GM13976 (cell line): ENCODE data around the gene CNTNAP5.

Experiments
- DNase-seq: peaks from one replicate; pipeline ENCODE4 v3.0.0; 2012; ENCODE audit warnings: low spot score
- in situ Hi-C: fragments of 300-500 bp; cut with MboI; formaldehyde crosslinking; loops from one replicate; pipeline ENCODE4 v1.12.0; 2022; ENCODE audit warnings: low sequenced_read_pairs, mixed read lengths, inconsistent platforms; ENCODE audit not compliant: unreplicated experiment
- TF ChIP-seq, protein P1 (sequence below): IDR thresholded peaks from 2 replicates; pipeline ENCODE4 v1.5.1; 2012; ENCODE audit warnings: borderline replicate concordance, mild to moderate bottlenecking; ENCODE audit not compliant: insufficient read depth; ENCODE audit errors: extremely low read depth, missing control alignments, control extremely low read depth

CNTNAP5 gene

DNA sequence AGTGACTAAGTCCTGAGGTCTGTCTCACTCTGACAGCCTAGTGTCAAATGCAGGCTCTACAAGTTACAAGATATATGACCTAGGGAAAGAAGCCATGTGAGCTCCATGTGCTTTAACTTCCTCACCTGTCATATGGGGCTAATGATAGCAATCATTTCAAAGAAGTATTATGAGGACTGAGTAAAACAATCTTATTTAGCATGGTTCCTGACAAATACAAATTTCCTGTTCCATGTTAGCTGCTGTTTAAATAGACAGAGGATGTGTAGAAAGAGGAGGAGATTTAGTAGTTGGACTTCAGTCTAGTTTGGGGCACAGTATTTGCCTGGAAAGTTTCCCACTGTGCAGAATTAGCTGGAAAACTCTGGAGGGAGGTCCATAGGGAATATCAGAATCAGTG is 545.8 kb downstream of the CNTNAP5 start:
- TF ChIP-seq, protein P1, sequence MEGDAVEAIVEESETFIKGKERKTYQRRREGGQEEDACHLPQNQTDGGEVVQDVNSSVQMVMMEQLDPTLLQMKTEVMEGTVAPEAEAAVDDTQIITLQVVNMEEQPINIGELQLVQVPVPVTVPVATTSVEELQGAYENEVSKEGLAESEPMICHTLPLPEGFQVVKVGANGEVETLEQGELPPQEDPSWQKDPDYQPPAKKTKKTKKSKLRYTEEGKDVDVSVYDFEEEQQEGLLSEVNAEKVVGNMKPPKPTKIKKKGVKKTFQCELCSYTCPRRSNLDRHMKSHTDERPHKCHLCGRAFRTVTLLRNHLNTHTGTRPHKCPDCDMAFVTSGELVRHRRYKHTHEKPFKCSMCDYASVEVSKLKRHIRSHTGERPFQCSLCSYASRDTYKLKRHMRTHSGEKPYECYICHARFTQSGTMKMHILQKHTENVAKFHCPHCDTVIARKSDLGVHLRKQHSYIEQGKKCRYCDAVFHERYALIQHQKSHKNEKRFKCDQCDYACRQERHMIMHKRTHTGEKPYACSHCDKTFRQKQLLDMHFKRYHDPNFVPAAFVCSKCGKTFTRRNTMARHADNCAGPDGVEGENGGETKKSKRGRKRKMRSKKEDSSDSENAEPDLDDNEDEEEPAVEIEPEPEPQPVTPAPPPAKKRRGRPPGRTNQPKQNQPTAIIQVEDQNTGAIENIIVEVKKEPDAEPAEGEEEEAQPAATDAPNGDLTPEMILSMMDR, result no peak
- DNase-seq, result no peak
- in situ Hi-C loops, result no loop called here

DNA sequence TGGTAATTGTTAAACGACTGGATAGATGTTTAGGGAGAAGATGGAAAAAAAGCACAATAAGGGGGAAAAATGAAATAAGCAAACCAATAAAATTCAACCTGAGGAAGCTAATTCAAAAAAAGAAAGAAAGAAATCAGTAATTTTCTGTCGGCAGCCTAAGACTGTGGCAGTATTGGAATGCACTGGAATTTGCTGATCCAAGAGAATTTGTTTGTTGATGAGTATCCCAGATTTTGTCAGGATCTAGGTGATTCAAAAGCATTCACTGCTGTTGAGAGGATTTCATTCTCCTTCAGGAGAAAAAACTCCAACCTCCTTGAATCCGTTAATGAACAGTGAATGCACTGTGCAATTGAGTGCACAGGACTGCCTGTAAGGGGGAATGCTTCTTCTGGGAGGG is 546.7 kb downstream of the CNTNAP5 start:
- DNase-seq, result no peak
- TF ChIP-seq, protein P1, result no peak
- in situ Hi-C loops, result no loop called here

DNA sequence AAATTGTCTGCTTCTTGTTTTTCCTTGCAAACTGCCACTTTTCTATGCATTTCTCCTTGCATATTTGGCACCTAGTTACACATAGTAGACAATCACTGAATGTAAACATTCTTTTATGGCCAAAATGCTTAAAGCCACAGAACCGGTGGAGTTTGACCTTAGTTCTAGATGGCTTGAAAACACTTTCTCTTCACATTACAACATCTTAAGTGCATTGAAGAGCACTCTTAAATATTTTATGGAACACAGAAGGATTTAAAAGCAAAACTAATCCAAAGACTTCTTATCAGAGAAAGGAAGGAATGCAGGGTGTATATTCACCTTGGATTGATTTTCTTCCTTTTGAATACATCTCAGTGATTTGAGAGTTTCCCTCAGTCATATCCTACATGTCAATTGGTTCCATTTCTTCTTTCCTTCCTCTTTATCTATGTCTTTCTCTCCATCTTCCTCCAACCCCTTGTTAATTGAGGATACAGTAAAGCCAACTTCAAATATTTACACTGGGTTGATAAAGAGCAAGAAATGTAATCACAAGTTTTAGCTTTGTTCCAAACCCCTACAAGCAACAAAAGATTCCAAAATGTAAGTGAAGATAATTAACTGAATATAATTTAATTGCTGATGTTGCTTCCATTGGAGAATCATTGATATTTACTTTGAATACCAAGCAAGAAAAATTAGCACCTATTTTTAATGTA is 548.0 kb downstream of the CNTNAP5 start:
- in situ Hi-C loops, result no loop called here
- TF ChIP-seq, protein P1, result no peak
- DNase-seq, result no peak

DNA sequence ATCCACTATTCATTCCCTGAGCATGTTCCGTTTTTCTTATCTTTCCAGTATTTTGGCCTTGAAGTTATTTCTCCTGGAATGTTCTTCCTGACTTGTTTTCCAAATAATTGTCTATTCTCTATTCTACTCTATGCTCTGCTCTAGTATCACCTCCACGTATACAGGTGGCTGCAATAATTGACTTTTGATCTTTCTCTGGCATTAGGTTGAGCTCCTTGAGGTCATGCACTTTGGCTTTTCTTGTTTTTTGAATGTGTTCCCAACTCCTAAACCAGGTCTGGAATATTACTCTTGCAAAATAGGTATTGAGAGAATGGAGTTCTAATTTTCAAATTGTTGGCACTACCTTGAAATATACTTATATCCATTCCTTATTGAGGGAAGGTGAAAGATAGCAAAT is 550.4 kb downstream of the CNTNAP5 start:
- no peak for DNase-seq
- in situ Hi-C loops, result no loop called here
- TF ChIP-seq, protein P1, result no peak

DNA sequence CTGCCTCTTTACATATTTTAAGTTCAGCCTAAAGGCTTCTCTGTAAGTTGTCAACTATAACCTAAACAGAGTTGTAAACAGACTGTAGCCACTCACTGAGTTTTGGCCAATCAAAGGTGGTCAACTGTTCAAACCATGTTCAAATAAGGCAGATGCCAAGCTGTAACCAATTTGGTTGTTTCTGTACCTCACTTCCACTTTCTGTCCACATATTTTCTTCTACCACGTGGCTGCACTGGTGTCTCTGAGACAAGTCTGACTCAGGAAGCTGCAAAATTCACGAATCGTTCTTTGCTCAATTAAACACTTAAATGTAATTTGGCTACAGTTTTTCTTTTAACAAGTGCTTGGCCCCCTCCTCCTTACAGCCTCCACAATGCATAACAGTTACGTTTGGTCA is 555.2 kb downstream of the CNTNAP5 start:
- TF ChIP-seq, protein P1, result no peak
- DNase-seq, result no peak
- in situ Hi-C loops, result no loop called here

DNA sequence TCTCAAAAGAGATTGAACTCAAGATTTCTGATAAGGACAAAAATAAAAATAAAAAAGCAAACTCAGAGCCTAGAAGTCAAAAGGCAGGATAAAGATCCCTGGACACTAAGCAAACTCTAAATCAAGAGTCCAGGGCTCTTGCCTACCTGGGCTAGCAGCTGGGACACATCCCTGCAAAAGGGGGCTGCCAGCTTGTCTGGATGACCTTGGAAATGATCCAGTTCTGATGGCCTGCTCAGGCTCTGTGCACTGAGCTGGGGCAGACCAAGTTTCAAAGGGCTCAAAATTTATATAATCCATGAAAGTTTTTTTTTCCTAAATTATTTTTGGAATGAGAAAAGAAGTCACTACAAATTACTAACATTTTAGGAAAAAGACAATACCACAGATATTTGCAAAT is 557.3 kb downstream of the CNTNAP5 start:
- TF ChIP-seq, protein P1, result no peak
- DNase-seq, result no peak
- in situ Hi-C loops, result no loop called here
